Naive thymus-derived CD4-positive, alpha-beta T cell (primary cell): ENCODE measurements around the gene TBX4. TPM values are rescaled to one million over a fixed set of nuclear protein-coding genes. Genes with fewer than 3 reads are reported as not detected.

ENCODE experiments used
- ATAC-seq: fragments of 150-1000 bp; cut with Tn5 transposase; 2 replicates; pipeline ENCODE4 v1.10.0; 2021; ENCODE audit warnings: mild to moderate bottlenecking, moderate library complexity
- CTCF ChIA-PET: fragments of 350-600 bp; sonication (Branson Sonifier 250); formaldehyde crosslinking; loops from one replicate; lab custom pipeline; 2021; ENCODE audit warnings: antibody characterized with exemption; lab: Charles Lee
- POLR2A ChIA-PET: fragments of 350-600 bp; sonication (Branson Sonifier 250); formaldehyde crosslinking; loops from one replicate; lab custom pipeline; 2021; ENCODE audit warnings: antibody characterized with exemption, inconsistent platforms; lab: Charles Lee
- DNase-seq, 9 donors: peaks; one replicate each; pipeline versions ENCODE4 v3.0.0 to v3.0.0-alpha.2; 2020 to 2022; ENCODE audit warnings: mixed read lengths in 1 of 9
- H3K27ac ChIP-seq: one replicate; pipeline ENCODE4 v1.7.0; 2013; ENCODE audit warnings: mild to moderate bottlenecking, low read depth, low read length, moderate library complexity
- H3K27me3 ChIP-seq, 2 donors: one replicate each; pipeline ENCODE4 v1.7.0; 2013; ENCODE audit warnings: low read length in 2 of 2, mild to moderate bottlenecking in 2 of 2, moderate library complexity in 2 of 2; ENCODE audit not compliant: control insufficient read depth in 2 of 2, insufficient read depth in 2 of 2
- H3K36me3 ChIP-seq, 3 experiments: 1 replicate in 2 of 3; 2 replicates in 1 of 3; pipeline ENCODE4 v1.7.0; 2013; ENCODE audit warnings: low read length in 3 of 3, mild to moderate bottlenecking in 3 of 3, moderate library complexity in 1 of 3; ENCODE audit not compliant: insufficient read depth in 3 of 3, control insufficient read depth in 2 of 3
- H3K4me1 ChIP-seq, 2 donors: one replicate each; pipeline ENCODE4 v1.7.0; 2013; ENCODE audit warnings: low read length in 2 of 2, mild to moderate bottlenecking in 2 of 2, moderate library complexity in 1 of 2; ENCODE audit not compliant: control insufficient read depth in 2 of 2, insufficient read depth in 2 of 2
- H3K4me3 ChIP-seq: 2 replicates; pipeline ENCODE4 v1.7.0; 2013; ENCODE audit warnings: mild to moderate bottlenecking, low read length
- H3K9me3 ChIP-seq, 3 experiments: 1 replicate in 2 of 3; 2 replicates in 1 of 3; pipeline ENCODE4 v1.7.0; 2013; ENCODE audit warnings: low read length in 3 of 3; ENCODE audit not compliant: control insufficient read depth in 2 of 3
- H3K27ac Mint-ChIP-seq, 9 donors: one replicate each; pipeline ENCODE4 v1.8.0; 2020 to 2022; ENCODE audit warnings: mixed read lengths in 9 of 9, mild to moderate bottlenecking in 8 of 9, moderate library complexity in 5 of 9, inconsistent platforms in 2 of 9
- H3K27me3 Mint-ChIP-seq, 5 donors: one replicate each; pipeline ENCODE4 v1.8.0; 2021 to 2022; ENCODE audit warnings: mixed read lengths in 5 of 5, mild to moderate bottlenecking in 1 of 5
- H3K36me3 Mint-ChIP-seq, 5 donors: one replicate each; pipeline ENCODE4 v1.8.0; 2020 to 2022; ENCODE audit warnings: mixed read lengths in 5 of 5, mild to moderate bottlenecking in 3 of 5, inconsistent platforms in 1 of 5
- H3K4me1 Mint-ChIP-seq, 7 donors: one replicate each; pipeline ENCODE4 v1.8.0; 2020 to 2022; ENCODE audit warnings: mixed read lengths in 7 of 7, mild to moderate bottlenecking in 3 of 7, inconsistent platforms in 1 of 7
- H3K4me3 Mint-ChIP-seq, 10 donors: one replicate each; pipeline ENCODE4 v1.8.0; 2020 to 2022; ENCODE audit warnings: mild to moderate bottlenecking in 10 of 10, mixed read lengths in 10 of 10, moderate library complexity in 6 of 10, inconsistent platforms in 2 of 10
- H3K9me3 Mint-ChIP-seq, 11 donors: one replicate each; pipeline ENCODE4 v1.8.0; 2020 to 2022; ENCODE audit warnings: mixed read lengths in 11 of 11, mild to moderate bottlenecking in 4 of 11, inconsistent platforms in 1 of 11, moderate library complexity in 1 of 11
- intact Hi-C, 2 donors: fragments of 100-400 bp; cut with micrococcal nuclease; formaldehyde crosslinking; loops; one replicate each; pipeline ENCODE4 v1.15.1; 2023
- polyA plus RNA-seq, 2 donors: library from polyadenylated mRNA; unstranded; fragments of 300-500 nt; fragmentation: Illumina TruSeq; gene quantifications; one replicate each; pipeline ENCODE4 v1.2.3, GENCODE V29; 2021
- total RNA-seq, 6 experiments: library from RNA in 5 of 6; stranded (reverse) in 5 of 6; gene quantifications; 1 replicate in 5 of 6; 2 replicates in 1 of 6; pipeline ENCODE4 v1.2.3 and lab custom pipeline; 2021 to 2026

Gene TBX4
- total and polyA plus RNA-seq, 7 experiments from 2014 or later, result not detected

DNA sequence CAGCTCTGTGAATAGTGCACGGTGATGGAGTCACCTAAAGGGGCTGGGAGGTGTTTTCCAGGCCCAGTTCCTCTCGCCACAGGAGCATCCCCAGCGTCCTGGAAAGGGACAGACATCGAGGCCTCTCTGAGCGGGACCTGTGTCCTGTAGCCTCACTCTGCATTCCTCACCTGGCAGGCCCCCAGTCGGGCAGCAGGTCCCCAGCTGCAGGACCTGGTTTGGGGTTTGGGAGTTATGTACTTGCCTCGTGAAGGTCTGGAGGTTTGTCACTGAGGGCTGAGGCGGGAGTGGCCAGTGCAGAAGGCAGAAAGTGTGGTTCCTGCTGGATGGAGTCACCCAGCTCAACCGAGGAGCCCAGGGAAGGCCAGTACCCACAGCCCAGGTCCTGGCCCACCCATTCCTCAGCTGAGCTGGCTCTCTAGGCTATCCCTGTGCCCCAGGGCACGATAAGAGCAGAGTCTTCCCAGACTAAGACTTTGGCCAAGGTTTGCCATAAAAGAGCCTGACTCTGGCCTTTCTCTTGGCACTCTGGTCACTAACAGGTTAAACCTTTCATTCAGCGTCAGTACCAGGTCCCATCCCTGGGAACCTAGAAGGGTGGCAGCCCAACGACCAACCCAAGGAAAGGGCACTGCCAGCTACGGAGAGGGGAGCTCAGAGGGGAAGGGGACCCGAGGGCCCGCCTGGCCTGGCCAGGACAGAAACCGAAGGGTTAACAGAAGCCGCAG lies 24.4 kb downstream of the TBX4 start:
- intact Hi-C loops, result no loop called here
- no peaks in the 10 kb centered on the region for H3K4me1 Mint-ChIP-seq

DNA sequence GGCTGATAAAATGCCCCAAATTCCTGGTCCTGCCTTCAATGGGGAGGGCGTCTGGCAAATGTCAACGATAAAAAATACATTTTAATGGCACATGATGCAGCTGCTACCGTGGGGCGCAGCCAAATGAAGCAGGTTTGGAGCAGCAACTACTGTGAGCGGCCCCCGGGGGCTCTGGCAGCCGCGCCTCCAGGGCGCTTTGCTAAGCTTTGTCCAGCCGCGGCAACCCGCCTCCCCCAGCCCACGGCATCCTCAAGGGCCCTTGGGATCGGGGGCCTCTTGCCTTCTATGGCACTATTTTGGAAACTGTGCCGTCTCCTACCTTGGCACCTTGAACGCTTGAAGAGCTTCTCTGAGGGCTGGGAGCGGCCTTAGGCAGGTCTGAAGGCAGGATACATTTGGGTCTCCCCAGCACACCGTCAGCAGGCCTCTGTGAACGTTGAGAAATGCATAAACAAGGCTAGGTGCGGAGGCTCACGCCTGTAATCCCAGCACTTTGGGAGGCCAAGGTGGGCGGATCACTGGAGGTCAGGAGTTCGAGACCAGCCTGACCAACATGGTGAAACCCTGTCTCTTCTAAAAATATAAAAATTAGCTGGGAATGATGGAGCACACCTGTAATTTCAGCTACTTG lies 25.1 kb downstream of the TBX4 start:
- Histone ChIP-seq H3K27me3 (no peaks in the 10 kb centered on the region), H3K4me1 (no peaks in the 10 kb centered on the region), H3K9me3 (no peaks in the 10 kb centered on the region), H3K36me3 (no peaks in the 10 kb centered on the region), H3K4me3 (no peak overlapping the region), H3K27ac (no peak overlapping the region)
- no peak for ATAC-seq
- intact Hi-C loops, result no loop called here
- H3K9me3 Mint-ChIP-seq, result peaks cover 0 to 1% (median 0%) of the 10 kb centered on the region in 11 donors
- H3K27ac Mint-ChIP-seq, result no peak overlapping the region
- H3K36me3 Mint-ChIP-seq, result no peaks in the 10 kb centered on the region
- H3K27me3 Mint-ChIP-seq, result peaks cover 6 to 22% (median 12%) of the 10 kb centered on the region in 5 donors
- ChIA-PET CTCF (no interaction called here), POLR2A (no interaction called here)
- no peaks in the 10 kb centered on the region for H3K4me1 Mint-ChIP-seq
- DNase-seq, result no peak
- H3K4me3 Mint-ChIP-seq, result no peak overlapping the region

More for the DNA sequence above, 24.4 kb downstream of the TBX4 start:
- CTCF ChIA-PET, result no interaction called here
- H3K27me3 ChIP-seq, result no peaks in the 10 kb centered on the region
- H3K36me3 ChIP-seq, result no peaks in the 10 kb centered on the region
- H3K4me3 Mint-ChIP-seq, result no peak overlapping the region
- no peaks in the 10 kb centered on the region for H3K4me1 ChIP-seq
- H3K9me3 ChIP-seq, result no peaks in the 10 kb centered on the region
- H3K27ac ChIP-seq, result no peak overlapping the region
- DNase-seq (no peak), ATAC-seq (no peak)
- peaks cover 0 to 1% (median 0%) of the 10 kb centered on the region in 11 donors for H3K9me3 Mint-ChIP-seq
- POLR2A ChIA-PET, result no interaction called here
- H3K27me3 Mint-ChIP-seq, result peaks cover 6 to 22% (median 12%) of the 10 kb centered on the region in 5 donors
- H3K27ac Mint-ChIP-seq, result no peak overlapping the region
- H3K4me3 ChIP-seq, result no peak overlapping the region
- no peaks in the 10 kb centered on the region for H3K36me3 Mint-ChIP-seq

DNA sequence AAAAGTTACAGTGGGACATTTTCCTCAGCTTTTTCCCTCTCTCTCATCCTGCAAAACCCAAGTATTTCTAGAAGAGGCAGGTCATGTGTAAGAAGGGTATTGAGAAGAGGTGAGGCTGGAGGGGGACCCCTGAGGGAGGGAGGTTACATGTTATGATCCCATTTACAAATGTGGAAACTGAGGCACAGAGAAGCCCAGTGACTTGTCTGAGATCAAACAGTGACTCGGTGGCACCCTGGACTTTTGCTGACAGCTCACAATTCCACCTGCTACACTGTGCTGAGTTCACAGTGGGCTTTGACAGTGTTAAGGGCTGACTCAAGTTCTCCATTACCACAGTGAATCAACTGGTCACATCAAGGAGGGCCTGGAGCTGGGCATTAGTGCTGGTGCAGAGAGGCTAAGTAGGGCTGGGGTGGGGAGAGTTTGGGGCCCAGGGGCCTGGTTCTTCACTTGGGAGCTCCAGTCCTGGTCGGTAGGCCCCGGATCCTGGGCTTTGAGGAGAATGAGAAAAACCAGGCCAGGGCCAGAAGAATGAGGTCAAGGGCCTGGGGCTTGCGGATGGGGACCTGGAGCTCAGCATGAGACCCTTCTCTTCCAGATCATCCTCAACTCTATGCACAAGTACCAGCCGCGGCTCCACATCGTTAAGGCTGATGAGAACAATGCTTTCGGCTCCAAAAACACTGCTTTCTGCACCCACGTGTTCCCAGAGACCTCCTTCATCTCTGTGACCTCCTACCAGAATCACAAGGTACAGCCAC lies 26.0 kb downstream of the TBX4 start:
- H3K9me3 ChIP-seq, result no peaks in the 10 kb centered on the region
- no peak overlapping the region for H3K4me3 Mint-ChIP-seq
- H3K27me3 ChIP-seq, result no peaks in the 10 kb centered on the region
- ChIA-PET POLR2A (no interaction called here), CTCF (no interaction called here)
- H3K27me3 Mint-ChIP-seq, result peaks cover 6 to 22% (median 12%) of the 10 kb centered on the region in 5 donors
- no peaks in the 10 kb centered on the region for H3K36me3 ChIP-seq
- peaks cover 0 to 1% (median 0%) of the 10 kb centered on the region in 11 donors for H3K9me3 Mint-ChIP-seq
- no peak for ATAC-seq
- no peaks in the 10 kb centered on the region for H3K4me1 ChIP-seq
- no peaks in the 10 kb centered on the region for H3K36me3 Mint-ChIP-seq
- DNase-seq, result no peak
- no peak overlapping the region for H3K27ac Mint-ChIP-seq
- no peak overlapping the region for H3K27ac ChIP-seq
- no peaks in the 10 kb centered on the region for H3K4me1 Mint-ChIP-seq
- intact Hi-C loops, result no loop called here
- no peak overlapping the region for H3K4me3 ChIP-seq

DNA sequence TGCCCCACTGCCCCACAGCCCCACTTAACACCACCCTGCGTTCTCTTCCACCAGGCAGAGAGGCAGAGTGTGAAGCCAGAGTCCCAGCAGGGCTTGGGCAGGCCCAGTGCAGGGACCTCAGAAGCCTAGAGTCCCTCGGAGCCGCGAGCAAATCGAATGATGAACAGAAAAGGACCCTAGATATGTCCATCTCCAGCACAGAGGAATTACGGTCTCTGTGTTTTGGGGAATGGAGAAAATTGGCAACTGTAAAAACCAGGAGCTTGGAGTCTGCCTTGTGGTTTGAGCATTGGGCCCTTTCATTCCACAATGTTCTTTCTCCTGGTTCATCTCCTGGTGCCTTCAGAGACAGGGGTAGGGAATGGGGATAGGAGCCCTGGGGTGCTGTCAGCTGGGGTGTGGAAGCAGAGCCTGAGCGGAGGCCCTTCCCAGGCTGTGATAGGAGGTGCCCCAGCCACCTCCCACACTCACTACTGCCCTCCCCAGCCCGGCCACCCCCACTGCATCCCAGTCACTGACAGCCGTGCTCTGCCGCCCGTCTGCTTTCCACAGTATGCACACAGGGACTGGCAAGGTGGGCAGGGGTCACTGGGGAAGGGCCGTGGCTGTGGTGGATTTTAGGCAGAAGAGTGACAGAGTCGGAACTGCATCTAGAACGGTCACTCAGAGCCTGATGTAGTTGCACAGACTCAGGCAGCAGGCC lies 26.7 kb downstream of the TBX4 start:
- Mint-ChIP-seq H3K36me3 (no peaks in the 10 kb centered on the region), H3K4me1 (no peaks in the 10 kb centered on the region), H3K4me3 (no peak overlapping the region), H3K9me3 (peaks cover 0 to 1% (median 0%) of the 10 kb centered on the region in 11 donors), H3K27ac (no peak overlapping the region), H3K27me3 (peaks cover 6 to 22% (median 12%) of the 10 kb centered on the region in 5 donors)
- H3K36me3 ChIP-seq, result no peaks in the 10 kb centered on the region
- H3K27me3 ChIP-seq, result no peaks in the 10 kb centered on the region
- intact Hi-C loops, result no loop called here
- H3K27ac ChIP-seq, result no peak overlapping the region
- POLR2A ChIA-PET, result no interaction called here
- ATAC-seq (no peak), DNase-seq (no peak)
- CTCF ChIA-PET, result no interaction called here
- H3K4me3 ChIP-seq, result no peak overlapping the region
- H3K4me1 ChIP-seq, result no peaks in the 10 kb centered on the region
- H3K9me3 ChIP-seq, result no peaks in the 10 kb centered on the region

DNA sequence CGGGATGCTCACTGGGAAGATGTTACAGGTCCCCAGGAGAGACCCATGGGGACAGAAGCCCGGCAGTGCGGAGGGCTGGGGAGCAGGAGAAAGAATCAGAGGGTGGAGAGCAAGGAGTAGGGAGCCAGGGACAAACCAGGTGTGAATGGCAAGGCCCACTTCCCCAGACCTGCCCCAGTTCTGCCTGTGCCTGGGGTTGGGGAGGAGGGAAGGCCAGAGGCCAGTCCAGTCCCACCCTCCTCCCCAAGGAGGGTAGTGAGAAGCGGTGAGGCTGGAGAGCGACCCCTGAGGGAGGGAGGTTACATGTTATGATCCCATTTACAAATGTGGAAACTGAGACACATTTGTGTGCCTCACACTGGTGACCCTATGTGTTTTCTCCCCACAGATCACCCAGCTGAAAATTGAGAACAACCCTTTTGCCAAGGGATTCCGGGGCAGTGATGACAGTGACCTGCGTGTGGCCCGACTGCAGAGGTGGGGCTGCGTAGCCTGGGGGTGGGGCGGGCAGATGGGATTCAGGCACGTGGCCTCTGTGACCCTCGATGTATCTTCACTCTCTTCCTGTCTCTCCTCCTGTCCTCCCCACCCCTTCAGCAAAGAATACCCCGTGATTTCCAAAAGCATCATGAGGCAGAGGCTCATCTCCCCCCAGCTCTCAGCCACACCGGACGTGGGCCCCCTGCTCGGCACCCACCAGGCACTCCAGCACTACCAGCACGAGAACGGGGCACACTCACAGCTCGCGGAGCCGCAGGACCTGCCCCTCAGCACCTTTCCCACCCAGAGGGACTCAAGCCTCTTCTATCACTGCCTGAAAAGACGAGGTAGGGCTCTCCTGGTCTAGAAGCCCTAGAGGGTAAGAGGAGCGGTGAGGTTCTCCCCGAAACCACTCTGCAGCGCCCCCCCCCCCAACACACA lies 27.5 kb downstream of the TBX4 start:
- H3K4me1 ChIP-seq, result no peaks in the 10 kb centered on the region
- intact Hi-C loops, result no loop called here
- no peak overlapping the region for H3K4me3 ChIP-seq
- H3K4me1 Mint-ChIP-seq, result no peaks in the 10 kb centered on the region
- DNase-seq (no peak), ATAC-seq (no peak)
- H3K4me3 Mint-ChIP-seq, result no peak overlapping the region
- ChIA-PET CTCF (no interaction called here), POLR2A (no interaction called here)
- no peak overlapping the region for H3K27ac ChIP-seq
- H3K36me3 Mint-ChIP-seq, result no peaks in the 10 kb centered on the region
- H3K27ac Mint-ChIP-seq, result no peak overlapping the region
- H3K27me3 ChIP-seq, result no peaks in the 10 kb centered on the region
- H3K27me3 Mint-ChIP-seq, result peaks cover 5 to 16% (median 12%) of the 10 kb centered on the region in 5 donors
- H3K9me3 ChIP-seq, result no peaks in the 10 kb centered on the region
- H3K9me3 Mint-ChIP-seq, result peaks cover 0 to 1% (median 0%) of the 10 kb centered on the region in 11 donors
- H3K36me3 ChIP-seq, result no peaks in the 10 kb centered on the region

DNA sequence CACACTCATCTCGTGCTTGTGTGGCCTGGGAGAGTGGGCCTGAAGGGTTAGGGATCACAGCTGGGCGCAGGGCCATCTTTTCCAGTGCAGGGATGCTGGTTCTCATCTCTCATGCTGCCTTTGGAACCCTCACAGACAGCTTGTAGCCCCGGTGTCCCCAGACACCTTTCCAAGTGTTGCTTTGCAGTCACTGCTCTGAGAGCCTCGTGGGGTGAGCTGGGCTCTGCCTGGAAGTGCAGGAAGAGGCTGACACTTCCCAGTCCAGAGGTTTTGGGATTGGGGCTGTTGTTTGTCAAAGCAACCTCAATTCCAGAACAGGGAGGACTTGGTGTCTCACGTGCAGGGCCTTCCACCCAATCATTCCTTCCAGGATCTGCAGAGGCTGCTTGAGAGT lies 28.2 kb downstream of the TBX4 start:
- CTCF ChIA-PET, result no interaction called here

More for the DNA sequence above, 28.2 kb downstream of the TBX4 start:
- DNase-seq (no peak), ATAC-seq (no peak)
- no peak overlapping the region for H3K4me3 ChIP-seq
- no peak overlapping the region for H3K4me3 Mint-ChIP-seq
- no peaks in the 10 kb centered on the region for H3K36me3 Mint-ChIP-seq
- H3K27me3 ChIP-seq, result no peaks in the 10 kb centered on the region
- peaks cover 0 to 14% (median 7%) of the 10 kb centered on the region in 5 donors for H3K27me3 Mint-ChIP-seq
- intact Hi-C loops, result no loop called here
- H3K4me1 Mint-ChIP-seq, result no peaks in the 10 kb centered on the region
- no peaks in the 10 kb centered on the region for H3K9me3 Mint-ChIP-seq
- H3K9me3 ChIP-seq, result no peaks in the 10 kb centered on the region
- H3K27ac ChIP-seq, result no peak overlapping the region
- H3K4me1 ChIP-seq, result no peaks in the 10 kb centered on the region
- POLR2A ChIA-PET, result no interaction called here
- H3K36me3 ChIP-seq, result no peaks in the 10 kb centered on the region
- H3K27ac Mint-ChIP-seq, result no peak overlapping the region
